Measurements from ENCODE around the gene CIRBP. TPM values are rescaled to one million over a fixed set of nuclear protein-coding genes. Genes with fewer than 3 reads are reported as not detected.

Gene CIRBP
- total RNA-seq, 1 donor = 380 TPM

DNA sequence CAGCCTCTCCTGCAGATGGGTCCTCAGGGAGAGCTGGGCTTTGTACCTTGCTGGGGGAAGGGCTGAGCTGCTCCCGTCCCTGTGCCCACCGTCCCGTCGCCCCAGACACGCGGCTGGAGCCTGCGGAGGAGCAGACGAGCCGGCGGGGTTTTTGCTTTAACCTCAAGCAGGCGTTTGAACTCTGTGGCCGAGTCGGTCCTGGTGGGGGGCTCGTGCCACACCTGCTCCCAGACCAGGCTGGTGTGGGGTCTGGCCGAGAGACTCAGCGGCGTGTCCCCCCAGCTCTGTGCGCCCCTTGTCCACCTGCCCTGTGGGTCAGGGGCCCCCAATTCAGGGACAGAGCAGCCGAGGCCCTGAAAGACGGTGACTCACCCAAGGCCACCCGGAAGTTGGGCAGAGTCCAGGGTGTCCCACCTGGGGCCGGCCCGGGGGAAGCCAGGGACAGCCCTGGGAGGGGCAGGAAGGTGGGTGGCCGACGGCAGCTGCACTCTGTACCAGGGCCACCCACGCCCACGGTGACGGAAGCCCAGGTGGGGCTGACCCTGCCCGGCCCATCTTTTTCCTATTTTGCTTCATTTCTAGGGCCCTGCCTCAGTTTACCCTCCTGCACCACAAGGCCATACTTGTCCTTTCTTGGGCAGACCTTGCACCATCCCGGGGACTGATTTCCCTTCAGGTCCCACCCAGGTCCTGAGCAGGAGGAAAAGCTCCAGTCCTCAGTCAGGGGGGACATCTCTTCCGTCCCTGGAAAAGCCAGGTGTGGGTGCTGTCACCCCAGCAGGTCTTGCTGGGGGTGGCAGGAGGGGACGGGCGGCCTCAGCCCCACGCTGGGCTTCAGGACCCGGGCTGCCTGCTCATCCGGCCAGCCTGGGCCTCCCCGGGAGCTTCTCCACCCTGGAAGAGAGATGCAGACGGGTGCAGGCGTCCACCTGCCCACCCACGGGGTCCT is 21.8 kb downstream of the CIRBP start:
- Histone ChIP-seq H3K4me1 (ENCODE audit: insufficient read depth, low read length) (no peaks in the 10 kb centered on the region), H2AFZ (ENCODE audit: low read length) (no peak overlapping the region), H3K4me2 (ENCODE audit: insufficient read depth, low read length) (no peak overlapping the region), H3K27me3 (ENCODE audit: insufficient read depth, low read length) (peaks cover 23% of the 10 kb centered on the region), H3K4me3 (ENCODE audit: insufficient read depth, low read length) (no peak overlapping the region), H3K9me3 (ENCODE audit: low read depth, low read length) (no peaks in the 10 kb centered on the region), H3K79me2 (ENCODE audit: insufficient read depth, low read length) (no peaks in the 10 kb centered on the region), H3K27ac (ENCODE audit: low read depth, low read length) (no peak overlapping the region), H3K36me3 (ENCODE audit: insufficient read depth, low read length) (no peaks in the 10 kb centered on the region), H4K20me1 (ENCODE audit: insufficient read depth, low read length) (no peaks in the 10 kb centered on the region)
- TF ChIP-seq, protein P1, sequence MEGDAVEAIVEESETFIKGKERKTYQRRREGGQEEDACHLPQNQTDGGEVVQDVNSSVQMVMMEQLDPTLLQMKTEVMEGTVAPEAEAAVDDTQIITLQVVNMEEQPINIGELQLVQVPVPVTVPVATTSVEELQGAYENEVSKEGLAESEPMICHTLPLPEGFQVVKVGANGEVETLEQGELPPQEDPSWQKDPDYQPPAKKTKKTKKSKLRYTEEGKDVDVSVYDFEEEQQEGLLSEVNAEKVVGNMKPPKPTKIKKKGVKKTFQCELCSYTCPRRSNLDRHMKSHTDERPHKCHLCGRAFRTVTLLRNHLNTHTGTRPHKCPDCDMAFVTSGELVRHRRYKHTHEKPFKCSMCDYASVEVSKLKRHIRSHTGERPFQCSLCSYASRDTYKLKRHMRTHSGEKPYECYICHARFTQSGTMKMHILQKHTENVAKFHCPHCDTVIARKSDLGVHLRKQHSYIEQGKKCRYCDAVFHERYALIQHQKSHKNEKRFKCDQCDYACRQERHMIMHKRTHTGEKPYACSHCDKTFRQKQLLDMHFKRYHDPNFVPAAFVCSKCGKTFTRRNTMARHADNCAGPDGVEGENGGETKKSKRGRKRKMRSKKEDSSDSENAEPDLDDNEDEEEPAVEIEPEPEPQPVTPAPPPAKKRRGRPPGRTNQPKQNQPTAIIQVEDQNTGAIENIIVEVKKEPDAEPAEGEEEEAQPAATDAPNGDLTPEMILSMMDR (IDR thresholded peaks at IDR 0.05; ENCODE audit: extremely low read depth, low read depth, low read length) = no peak
- DNase-seq (ENCODE audit: insufficient read length, low spot score, missing footprints) = peak; percentile 93

DNA sequence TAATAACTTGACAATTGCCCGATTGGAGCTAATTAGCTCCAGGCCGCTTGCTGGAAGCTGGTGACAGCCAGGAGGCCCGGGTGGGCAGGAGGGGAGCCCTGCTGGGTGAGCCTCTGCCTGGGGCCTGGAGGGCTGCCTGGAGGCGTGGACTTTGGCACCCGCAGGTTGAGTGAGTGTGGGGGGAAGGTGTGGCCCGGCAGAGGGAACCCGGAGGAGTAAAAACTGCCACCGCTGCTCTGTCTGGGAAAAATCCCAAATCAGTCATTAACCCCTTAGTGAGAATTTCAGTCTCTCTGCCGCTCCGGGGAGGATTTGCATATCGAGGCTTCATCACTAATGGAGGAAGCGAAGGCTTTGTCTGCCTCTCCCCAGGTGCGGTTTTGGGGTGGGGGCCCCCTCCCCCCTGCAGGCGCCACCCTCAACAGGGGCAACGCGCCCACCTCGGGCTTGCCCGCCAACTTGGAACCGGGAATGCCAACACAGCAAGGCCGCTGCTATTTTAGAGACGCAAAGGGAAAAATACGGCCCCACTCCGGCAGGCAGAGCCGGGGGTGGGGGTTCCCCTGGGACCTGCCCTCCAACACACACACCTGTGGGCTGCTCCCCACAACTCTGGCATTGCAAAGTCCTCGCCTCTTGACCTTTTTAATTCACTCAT is 22.8 kb downstream of the CIRBP start:
- TF ChIP-seq, protein P1 (IDR thresholded peaks at IDR 0.05; ENCODE audit: extremely low read depth, low read depth, low read length) = no peak
- Histone ChIP-seq H3K79me2 (ENCODE audit: insufficient read depth, low read length) (no peaks in the 10 kb centered on the region), H3K4me3 (ENCODE audit: insufficient read depth, low read length) (no peak overlapping the region), H3K9me3 (ENCODE audit: low read depth, low read length) (no peaks in the 10 kb centered on the region), H3K27me3 (ENCODE audit: insufficient read depth, low read length) (peaks cover 17% of the 10 kb centered on the region), H3K4me2 (ENCODE audit: insufficient read depth, low read length) (no peak overlapping the region), H3K4me1 (ENCODE audit: insufficient read depth, low read length) (no peaks in the 10 kb centered on the region), H3K27ac (ENCODE audit: low read depth, low read length) (no peak overlapping the region), H2AFZ (ENCODE audit: low read length) (no peak overlapping the region), H3K36me3 (ENCODE audit: insufficient read depth, low read length) (no peaks in the 10 kb centered on the region), H4K20me1 (ENCODE audit: insufficient read depth, low read length) (no peaks in the 10 kb centered on the region)
- DNase-seq (ENCODE audit: insufficient read length, low spot score, missing footprints) = no peak

DNA sequence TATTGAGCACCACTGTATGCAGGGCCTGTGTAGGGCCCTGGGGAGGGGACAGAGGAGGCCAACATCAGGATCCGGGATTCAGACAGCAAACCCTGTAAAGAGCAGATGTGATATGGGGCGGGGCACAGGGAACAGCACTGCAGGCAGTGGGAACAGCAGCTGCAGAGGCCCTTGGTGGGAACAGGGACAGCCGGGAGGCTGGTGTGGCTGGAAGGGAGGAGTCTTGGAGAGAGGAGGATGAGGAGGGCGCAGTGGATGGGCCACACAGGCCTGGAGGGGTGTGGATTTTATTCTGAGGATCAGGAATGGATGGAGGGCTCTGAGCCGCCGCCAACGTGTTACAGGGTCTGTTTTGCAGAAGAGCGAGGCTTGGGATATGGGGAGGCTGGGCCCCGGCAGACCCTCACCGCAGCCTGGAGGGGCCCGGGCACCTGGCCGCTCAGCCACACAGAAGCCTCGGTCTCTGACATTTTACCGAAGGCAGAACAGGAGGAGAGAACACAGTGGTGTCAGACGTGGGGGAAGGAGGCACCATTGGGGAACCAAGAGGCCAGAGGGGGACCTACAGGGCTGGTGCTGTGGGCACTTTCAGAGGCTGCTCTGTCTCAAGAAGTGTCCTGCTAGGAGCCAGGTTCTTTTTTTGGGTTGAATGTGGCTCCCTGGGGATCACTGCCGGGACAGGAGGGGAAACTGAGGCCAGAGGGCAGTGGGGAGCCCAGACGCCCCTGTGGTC is 23.5 kb downstream of the CIRBP start:
- H4K20me1 ChIP-seq (ENCODE audit: insufficient read depth, low read length) = no peaks in the 10 kb centered on the region
- no peaks in the 10 kb centered on the region for H3K36me3 ChIP-seq (ENCODE audit: insufficient read depth, low read length)
- H3K4me1 ChIP-seq (ENCODE audit: insufficient read depth, low read length) = no peaks in the 10 kb centered on the region
- no peak overlapping the region for H3K4me3 ChIP-seq (ENCODE audit: insufficient read depth, low read length)
- H3K79me2 ChIP-seq (ENCODE audit: insufficient read depth, low read length) = no peaks in the 10 kb centered on the region
- no peak overlapping the region for H2AFZ ChIP-seq (ENCODE audit: low read length)
- no peak overlapping the region for H3K27ac ChIP-seq (ENCODE audit: low read depth, low read length)
- peaks cover 10% of the 10 kb centered on the region for H3K27me3 ChIP-seq (ENCODE audit: insufficient read depth, low read length)
- DNase-seq (ENCODE audit: insufficient read length, low spot score, missing footprints) = peak; percentile 94
- no peaks in the 10 kb centered on the region for H3K9me3 ChIP-seq (ENCODE audit: low read depth, low read length)
- H3K4me2 ChIP-seq (ENCODE audit: insufficient read depth, low read length) = no peak overlapping the region
- TF ChIP-seq, protein P1 (IDR thresholded peaks at IDR 0.05; ENCODE audit: extremely low read depth, low read depth, low read length) = no peak

Data from osteoblast (primary cell).